ENCODE data around the gene DIPK1B. TPM values are rescaled to one million over a fixed set of nuclear protein-coding genes. Genes with fewer than 3 reads are reported as not detected.

The DIPK1B gene
- total and polyA plus RNA-seq, 10 donors: 5.2 to 26.5 (median 12.3) TPM

DNA sequence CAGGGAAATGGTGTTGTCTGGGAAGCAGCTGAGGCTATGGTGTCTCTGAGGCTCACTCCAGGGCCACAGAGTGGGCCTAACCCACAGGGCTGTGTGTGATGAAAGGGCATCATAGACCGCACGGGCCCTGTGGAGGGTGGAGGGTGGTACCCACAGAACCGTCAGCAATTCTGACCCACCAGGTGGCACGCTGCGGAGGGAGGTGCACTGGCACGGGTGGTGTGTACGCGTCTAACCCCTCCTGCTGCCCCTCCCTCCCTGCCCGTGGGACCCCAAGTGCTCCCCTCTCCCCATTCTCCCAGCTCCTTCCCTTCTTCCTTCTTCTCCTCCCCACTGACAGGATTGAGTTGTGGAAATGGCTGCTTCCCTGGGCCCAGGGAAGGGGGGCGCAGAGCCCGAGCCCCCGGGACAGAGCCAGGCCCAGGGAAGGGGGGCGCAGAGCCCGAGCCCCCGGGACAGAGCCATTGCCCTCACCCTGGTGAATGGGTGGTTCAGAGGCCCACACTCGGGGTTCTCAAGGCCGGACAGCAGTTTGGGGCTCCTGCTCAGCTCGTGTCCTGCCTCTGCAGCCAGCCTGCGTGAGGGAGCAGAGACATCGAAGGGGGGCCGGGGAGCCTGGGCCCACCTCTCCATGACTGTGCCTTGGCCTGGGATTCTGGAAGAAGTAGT is 23.6 kb downstream of the DIPK1B start:
- H3K27ac ChIP-seq: no peak overlapping the region
- H3K4me1 ChIP-seq: peaks cover 0 to 11% (median 4%) of the 10 kb centered on the region in 6 donors
- peaks cover 0 to 23% (median 0%) of the 10 kb centered on the region in 6 donors for H3K36me3 ChIP-seq
- TF ChIP-seq CTCF (IDR thresholded peaks at IDR 0.05 in 8 of 11, conservative IDR thresholded peaks at IDR 0.05 in 3 of 11) (no peak), POLR2AphosphoS5 (IDR thresholded peaks at IDR 0.05) (peak in 1 of 3 donors; percentile 20)
- H3K4me3 ChIP-seq: no peak overlapping the region
- DNase-seq: no peak
- intact Hi-C loops (cut with DNase I; ENCODE audit: low total_unique reads): no loop called here
- no peaks in the 10 kb centered on the region for H3K9me3 ChIP-seq
- peaks cover 0 to 24% (median 5%) of the 10 kb centered on the region in 7 donors for H3K27me3 ChIP-seq (replicated peaks in 1 of 7)
- WGBS, 5 donors: 82 to 93% (median 90%) methylated on average over 18 to 21 of the region's 21 CpGs

DNA sequence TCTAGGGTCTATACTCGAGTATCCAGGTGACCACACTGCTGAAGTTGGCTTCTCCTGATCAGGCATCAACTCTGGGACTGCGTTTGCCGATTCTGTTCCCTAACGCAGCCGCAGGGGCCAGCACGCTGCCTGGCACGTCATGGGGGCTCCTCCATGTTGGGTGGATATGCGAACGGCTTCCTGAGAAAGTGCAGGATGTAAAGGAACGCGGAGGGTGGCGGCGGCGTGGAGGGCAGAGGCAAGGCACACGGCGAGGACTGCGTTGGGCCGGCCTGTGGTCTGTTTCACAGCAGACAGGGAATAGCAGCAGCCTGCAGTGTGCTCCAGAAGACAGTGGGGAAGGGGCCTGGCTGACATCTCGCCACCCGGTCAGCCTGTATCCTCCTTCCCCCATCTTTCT is 26.6 kb downstream of the DIPK1B start:
- no peak for TF ChIP-seq POLR2A (IDR thresholded peaks at IDR 0.05)
- TF ChIP-seq CTCF (IDR thresholded peaks at IDR 0.05 in 8 of 11, conservative IDR thresholded peaks at IDR 0.05 in 3 of 11): no peak
- no peak for TF ChIP-seq POLR2AphosphoS5 (IDR thresholded peaks at IDR 0.05)
- WGBS, 5 donors: 84 to 93% (median 92%) methylated on average over 20 of the region's 20 CpGs
- DNase-seq: no peak
- Histone ChIP-seq H3K4me1 (peaks cover 11 to 35% (median 26%) of the 10 kb centered on the region in 6 donors), H3K27ac (no peak overlapping the region), H3K27me3 (replicated peaks in 1 of 7) (peaks cover 0 to 54% (median 33%) of the 10 kb centered on the region in 7 donors), H3K4me3 (no peak overlapping the region), H3K9me3 (no peaks in the 10 kb centered on the region), H3K36me3 (peaks cover 0 to 23% (median 0%) of the 10 kb centered on the region in 6 donors)
- intact Hi-C loops (cut with DNase I; ENCODE audit: low total_unique reads): no loop called here

GRCh38 chr9:136739509-136739908 is 27.1 kb downstream of the DIPK1B start:
- WGBS, 5 donors: 73 to 89% (median 87%) methylated on average over 20 to 23 of the region's 23 CpGs
- Histone ChIP-seq H3K27ac (no peak overlapping the region), H3K36me3 (peaks cover 0 to 23% (median 0%) of the 10 kb centered on the region in 6 donors), H3K4me3 (no peak overlapping the region), H3K27me3 (replicated peaks in 1 of 7) (peaks cover 0 to 60% (median 33%) of the 10 kb centered on the region in 7 donors), H3K4me1 (peaks cover 11 to 35% (median 26%) of the 10 kb centered on the region in 6 donors), H3K9me3 (no peaks in the 10 kb centered on the region)
- DNase-seq: no peak
- TF ChIP-seq CTCF (IDR thresholded peaks at IDR 0.05 in 8 of 11, conservative IDR thresholded peaks at IDR 0.05 in 3 of 11) (no peak), POLR2A (IDR thresholded peaks at IDR 0.05) (no peak), POLR2AphosphoS5 (IDR thresholded peaks at IDR 0.05) (no peak)
- intact Hi-C loops (cut with DNase I; ENCODE audit: low total_unique reads): no loop called here

DNA sequence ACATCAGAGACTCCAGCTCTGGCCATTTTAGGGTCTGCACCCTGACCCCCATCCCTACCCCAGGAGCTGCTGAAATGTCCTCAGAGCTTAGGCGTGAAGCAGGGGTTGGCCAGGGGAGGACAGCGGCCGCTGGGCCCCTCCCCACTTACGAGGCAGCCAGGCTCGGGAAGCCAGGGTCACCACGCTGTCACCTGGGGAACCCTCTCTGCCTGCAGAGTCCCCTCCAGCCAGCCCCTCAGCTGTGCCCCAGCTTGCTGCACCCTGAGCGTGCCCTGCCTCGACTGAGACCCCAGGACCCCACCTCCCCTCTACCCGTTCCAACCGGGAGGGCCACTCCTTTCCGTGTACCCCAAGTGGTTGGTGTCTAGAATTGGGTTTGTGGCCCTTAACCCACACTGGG is 27.7 kb downstream of the DIPK1B start:
- no peaks in the 10 kb centered on the region for H3K9me3 ChIP-seq
- peaks cover 0 to 23% (median 0%) of the 10 kb centered on the region in 6 donors for H3K36me3 ChIP-seq
- H3K4me1 ChIP-seq: peaks cover 11 to 38% (median 26%) of the 10 kb centered on the region in 6 donors
- H3K27me3 ChIP-seq (replicated peaks in 1 of 7): peaks cover 0 to 65% (median 33%) of the 10 kb centered on the region in 7 donors
- TF ChIP-seq POLR2A (IDR thresholded peaks at IDR 0.05) (no peak), CTCF (IDR thresholded peaks at IDR 0.05 in 8 of 11, conservative IDR thresholded peaks at IDR 0.05 in 3 of 11) (no peak), POLR2AphosphoS5 (IDR thresholded peaks at IDR 0.05) (no peak)
- H3K27ac ChIP-seq: no peak overlapping the region
- no peak for DNase-seq
- 86 to 91% (median 89%) methylated on average over 11 of the region's 11 CpGs for WGBS, 5 donors
- H3K4me3 ChIP-seq: no peak overlapping the region
- intact Hi-C loops (cut with DNase I; ENCODE audit: low total_unique reads): no loop called here
